Coronary artery (tissue), 2 donors: ENCODE results near the gene TCEAL7.

Experiments used
- DNase-seq: peaks from one replicate; pipeline ENCODE4 v3.0.0-alpha.2; 2017; ENCODE audit warnings: low spot score
- H3K27ac ChIP-seq, 2 donors: fragments of 200-600 bp; sonication (generic); one replicate each; pipeline ENCODE4 v1.5.1; 2016 to 2019
- H3K4me3 ChIP-seq: fragments of 200-600 bp; sonication (generic); 2 replicates; pipeline ENCODE4 v1.5.1; 2016; ENCODE audit warnings: mild to moderate bottlenecking, moderate library complexity
- TF ChIP-seq, protein P1 (sequence below): fragments of 200-600 bp; sonication (generic); IDR thresholded peaks from one replicate; pipeline ENCODE4 v1.5.1; 2019; ENCODE audit warnings: antibody characterized with exemption

The TCEAL7 gene

DNA sequence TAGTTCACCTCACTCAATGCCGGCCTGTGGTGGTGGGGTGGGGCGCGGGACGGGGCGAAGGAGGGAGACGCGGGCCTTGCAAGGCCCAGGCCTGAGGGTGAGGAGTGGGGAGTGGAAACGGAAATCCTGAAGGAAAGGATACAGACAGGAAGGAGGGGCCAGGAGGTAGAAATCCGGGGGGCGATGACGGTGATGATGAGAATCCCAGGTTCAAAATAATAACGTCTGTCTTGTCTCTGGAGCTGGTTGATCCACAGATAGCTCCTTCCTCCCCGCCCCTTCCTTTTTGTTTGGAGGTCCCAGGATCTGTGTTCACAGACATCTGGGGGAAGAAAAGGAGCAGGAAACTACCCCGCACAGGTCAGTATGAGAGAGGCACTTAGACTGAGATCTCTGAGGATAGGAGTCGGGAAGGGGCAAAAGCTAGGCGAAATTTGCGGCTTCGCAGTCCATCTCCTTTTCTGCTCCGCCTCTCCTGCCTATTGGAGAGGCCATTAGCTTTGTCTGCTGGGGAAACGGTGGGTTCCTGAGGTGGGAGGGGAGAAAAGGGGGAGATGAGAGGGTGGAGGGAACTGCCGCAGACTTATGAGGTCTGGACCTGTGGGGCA is 746 bp downstream of the TCEAL7 start:
- no peak for DNase-seq
- no peak overlapping the region for H3K27ac ChIP-seq
- peak overlapping the region; percentile 52 for H3K4me3 ChIP-seq
- TF ChIP-seq, protein P1, sequence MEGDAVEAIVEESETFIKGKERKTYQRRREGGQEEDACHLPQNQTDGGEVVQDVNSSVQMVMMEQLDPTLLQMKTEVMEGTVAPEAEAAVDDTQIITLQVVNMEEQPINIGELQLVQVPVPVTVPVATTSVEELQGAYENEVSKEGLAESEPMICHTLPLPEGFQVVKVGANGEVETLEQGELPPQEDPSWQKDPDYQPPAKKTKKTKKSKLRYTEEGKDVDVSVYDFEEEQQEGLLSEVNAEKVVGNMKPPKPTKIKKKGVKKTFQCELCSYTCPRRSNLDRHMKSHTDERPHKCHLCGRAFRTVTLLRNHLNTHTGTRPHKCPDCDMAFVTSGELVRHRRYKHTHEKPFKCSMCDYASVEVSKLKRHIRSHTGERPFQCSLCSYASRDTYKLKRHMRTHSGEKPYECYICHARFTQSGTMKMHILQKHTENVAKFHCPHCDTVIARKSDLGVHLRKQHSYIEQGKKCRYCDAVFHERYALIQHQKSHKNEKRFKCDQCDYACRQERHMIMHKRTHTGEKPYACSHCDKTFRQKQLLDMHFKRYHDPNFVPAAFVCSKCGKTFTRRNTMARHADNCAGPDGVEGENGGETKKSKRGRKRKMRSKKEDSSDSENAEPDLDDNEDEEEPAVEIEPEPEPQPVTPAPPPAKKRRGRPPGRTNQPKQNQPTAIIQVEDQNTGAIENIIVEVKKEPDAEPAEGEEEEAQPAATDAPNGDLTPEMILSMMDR: no peak

DNA sequence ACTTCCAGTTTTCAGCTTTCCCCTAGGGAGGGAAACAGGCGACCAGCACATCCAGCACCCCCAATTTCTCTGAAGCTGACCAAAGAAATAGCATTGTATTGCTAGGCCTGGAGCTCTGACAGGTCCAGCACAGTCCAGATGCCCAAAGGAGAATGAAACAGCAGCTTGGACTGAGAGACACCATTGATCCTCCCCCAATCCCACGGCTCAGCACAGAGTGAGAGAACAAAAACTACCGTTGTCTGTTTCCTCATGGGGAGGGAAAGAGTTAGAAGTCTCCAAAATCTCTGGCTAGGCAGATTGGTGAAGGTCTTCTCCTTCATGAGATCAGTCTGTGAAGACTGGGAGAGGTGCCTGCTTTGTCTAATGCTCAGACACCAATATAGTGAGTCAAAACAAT is 8.6 kb downstream of the TCEAL7 start:
- no peak overlapping the region for H3K27ac ChIP-seq
- no peak for DNase-seq
- TF ChIP-seq, protein P1: no peak
- H3K4me3 ChIP-seq: no peak overlapping the region

DNA sequence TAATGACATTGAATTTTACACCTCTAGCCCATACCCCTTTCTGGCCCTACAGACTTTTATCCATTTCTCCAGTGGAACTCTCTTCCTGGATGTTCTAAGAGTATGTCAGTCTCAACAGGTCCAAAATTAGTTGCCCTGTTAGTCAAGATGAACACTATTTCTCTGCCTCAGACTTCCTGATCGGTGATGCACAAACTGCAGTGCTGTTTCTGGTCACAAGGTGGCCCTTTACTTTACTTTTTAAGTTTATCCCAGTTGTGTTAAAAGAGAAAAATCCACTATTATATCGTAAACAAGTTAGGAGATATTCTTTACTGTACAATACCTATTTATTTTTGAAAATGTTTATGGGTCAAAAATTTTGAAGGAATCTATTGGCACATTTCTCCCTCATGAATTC is 13.1 kb downstream of the TCEAL7 start:
- DNase-seq: no peak
- TF ChIP-seq, protein P1: no peak
- H3K4me3 ChIP-seq: no peak overlapping the region
- H3K27ac ChIP-seq: no peak overlapping the region

DNA sequence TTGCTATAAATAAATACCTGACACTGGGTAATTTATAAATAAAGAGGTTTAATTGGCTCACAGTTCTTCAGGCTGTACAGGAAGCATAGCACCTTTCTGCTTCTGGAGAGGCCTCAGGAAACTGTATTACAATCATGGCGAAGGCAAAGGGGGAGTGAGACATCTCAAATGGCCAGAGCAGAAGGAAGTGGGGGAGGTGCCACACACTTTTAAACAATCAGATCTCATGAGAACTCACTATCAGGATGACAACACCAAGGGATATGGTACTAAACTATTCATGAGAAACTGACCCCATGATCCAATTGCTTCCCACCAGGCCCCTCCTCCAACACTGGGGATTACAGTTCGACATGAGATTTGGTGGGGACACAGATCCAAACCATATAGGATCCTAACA is 14.6 kb downstream of the TCEAL7 start:
- TF ChIP-seq, protein P1: no peak
- DNase-seq: no peak
- Histone ChIP-seq H3K4me3 (no peak overlapping the region), H3K27ac (no peak overlapping the region)

DNA sequence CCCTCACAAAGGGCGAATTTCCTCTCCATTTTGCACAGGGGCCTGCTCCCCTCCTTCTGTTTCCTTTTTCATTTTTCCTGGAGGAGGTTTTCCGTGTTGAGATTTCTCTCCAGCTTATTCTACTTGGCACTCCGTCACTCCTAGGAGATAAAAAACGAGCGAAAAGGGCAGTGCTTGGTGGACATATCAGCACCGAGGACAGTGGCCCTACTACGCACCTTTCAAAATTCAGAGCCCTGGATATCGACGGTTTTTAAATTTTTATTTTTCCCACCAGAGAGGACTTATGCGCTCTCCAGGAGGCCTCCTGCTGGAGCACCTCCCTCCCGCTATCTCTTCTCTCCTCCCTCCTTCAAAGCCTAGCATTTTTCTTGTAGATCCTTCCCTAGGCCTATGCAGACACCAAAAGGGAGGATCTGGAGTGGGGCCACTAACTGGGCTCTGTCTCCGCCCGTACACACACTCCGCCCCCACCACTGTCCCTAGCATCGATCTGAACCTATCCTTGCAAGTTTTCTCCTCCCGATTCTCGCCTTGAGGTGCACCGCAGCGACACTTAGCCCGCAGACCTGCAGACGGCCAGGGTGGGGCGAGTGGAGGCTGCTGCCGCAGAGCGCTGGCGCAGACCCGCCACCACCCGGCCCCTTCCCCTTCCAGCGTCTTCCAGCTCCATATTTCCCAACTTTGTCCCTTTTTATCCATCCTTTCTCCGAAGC is 17.8 kb downstream of the TCEAL7 start:
- TF ChIP-seq, protein P1: no peak
- Histone ChIP-seq H3K27ac (no peak overlapping the region), H3K4me3 (no peak overlapping the region)
- DNase-seq: no peak

DNA sequence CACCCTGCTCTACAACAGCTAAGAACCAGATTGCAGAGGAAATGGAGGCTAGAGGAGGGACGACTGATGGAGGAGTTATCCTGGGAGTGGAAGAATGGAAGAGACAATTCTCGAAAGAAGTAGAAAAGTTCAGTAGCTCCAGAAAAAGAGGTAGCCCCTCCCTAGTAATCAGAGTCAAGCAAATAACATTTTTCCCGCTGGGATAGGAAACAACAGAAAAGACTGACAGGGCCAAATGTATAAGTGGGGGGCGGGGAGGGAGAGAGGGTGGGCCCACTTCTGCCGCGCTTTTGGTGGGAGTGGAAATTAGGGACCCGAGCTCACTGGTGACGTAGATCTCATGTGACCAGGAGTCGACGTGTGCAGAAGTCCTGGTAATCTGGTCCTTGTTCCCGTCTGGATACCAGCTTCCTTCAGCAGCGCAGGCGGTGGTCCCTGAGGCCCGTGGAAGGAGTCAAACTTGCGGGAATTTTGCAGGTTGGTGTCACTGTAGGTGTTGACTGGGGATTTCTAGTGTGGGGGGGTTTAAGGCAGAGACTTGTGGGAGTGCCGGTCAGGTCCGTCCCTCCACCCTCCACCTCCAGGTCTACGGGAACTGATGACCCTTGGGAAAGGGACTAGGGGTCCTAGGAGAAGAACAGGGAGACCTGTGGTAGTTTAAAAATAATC is 26.2 kb downstream of the TCEAL7 start, which contains the start of gene TCEAL9:
Gene TCEAL9, plus strand, starts transcription at position 377 of the 669 bp plus-strand sequence. CDS start 1,179 bp downstream, outside the sequence.
- TF ChIP-seq, protein P1: no peak
- H3K27ac ChIP-seq: peak within 1 kb of the TSS; percentile 87 to 94
- H3K4me3 ChIP-seq: peak within 1 kb of the TSS; percentile 80
- peak; percentile 83 for DNase-seq
